ENCODE measurements around the gene PDE9A.

GRCh38 chr21:42618707-42619102 is 34.7 kb upstream of the PDE9A start:
- TF ChIP-seq POLR2A (IDR thresholded peaks at IDR 0.05; ENCODE audit: low read depth, low read length) (no peak), POLR2AphosphoS5 (IDR thresholded peaks at IDR 0.05; ENCODE audit: low read depth, low read length) (no peak)

Data from GM12892 (cell line).